ENCODE measurements around the gene MOB3B.

Gene MOB3B

GRCh38 chr9:27489087-27489876 lies 40.3 kb downstream of the MOB3B start:
- no peak overlapping the region for H3K27ac ChIP-seq
- no peak for DNase-seq (ENCODE audit: low spot score)
- ChIA-PET POLR2A (ENCODE audit: low non-redundant PET) (no interaction called here), CTCF (interaction anchor here (0.6 to 1.2 kb wide), 4 partner anchors 33 to 213 kb away, joined by 3 to 8 read pairs (median 4); partner anchors contain the start of gene MOB3B)
- TF ChIP-seq, protein P1, sequence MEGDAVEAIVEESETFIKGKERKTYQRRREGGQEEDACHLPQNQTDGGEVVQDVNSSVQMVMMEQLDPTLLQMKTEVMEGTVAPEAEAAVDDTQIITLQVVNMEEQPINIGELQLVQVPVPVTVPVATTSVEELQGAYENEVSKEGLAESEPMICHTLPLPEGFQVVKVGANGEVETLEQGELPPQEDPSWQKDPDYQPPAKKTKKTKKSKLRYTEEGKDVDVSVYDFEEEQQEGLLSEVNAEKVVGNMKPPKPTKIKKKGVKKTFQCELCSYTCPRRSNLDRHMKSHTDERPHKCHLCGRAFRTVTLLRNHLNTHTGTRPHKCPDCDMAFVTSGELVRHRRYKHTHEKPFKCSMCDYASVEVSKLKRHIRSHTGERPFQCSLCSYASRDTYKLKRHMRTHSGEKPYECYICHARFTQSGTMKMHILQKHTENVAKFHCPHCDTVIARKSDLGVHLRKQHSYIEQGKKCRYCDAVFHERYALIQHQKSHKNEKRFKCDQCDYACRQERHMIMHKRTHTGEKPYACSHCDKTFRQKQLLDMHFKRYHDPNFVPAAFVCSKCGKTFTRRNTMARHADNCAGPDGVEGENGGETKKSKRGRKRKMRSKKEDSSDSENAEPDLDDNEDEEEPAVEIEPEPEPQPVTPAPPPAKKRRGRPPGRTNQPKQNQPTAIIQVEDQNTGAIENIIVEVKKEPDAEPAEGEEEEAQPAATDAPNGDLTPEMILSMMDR (conservative IDR thresholded peaks at IDR 0.05; ENCODE audit: low read depth) = no peak

DNA sequence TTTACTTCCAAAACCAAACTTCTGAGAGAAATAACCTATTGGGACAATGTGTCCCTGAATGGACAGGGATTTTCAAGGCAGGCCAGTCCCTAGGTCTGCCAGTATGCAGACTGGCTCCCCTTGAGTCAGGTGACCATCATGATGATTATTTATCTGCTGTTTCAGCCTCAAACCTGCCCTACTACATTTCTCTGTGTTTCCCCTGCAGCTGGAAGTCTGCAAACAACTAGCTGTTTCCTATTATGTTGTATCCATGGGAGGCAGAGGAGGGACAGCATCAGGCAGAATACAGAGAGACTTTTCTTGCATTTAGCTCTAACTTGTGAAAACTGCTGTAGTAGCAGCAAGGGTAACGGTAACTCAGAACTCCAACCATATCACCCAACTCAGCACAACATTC lies 41.7 kb downstream of the MOB3B start:
- H3K27ac ChIP-seq = no peak overlapping the region
- TF ChIP-seq, protein P1 (conservative IDR thresholded peaks at IDR 0.05; ENCODE audit: low read depth) = no peak
- CTCF ChIA-PET = no interaction called here
- POLR2A ChIA-PET (ENCODE audit: low non-redundant PET) = no interaction called here
- no peak for DNase-seq (ENCODE audit: low spot score)

- CTCF ChIA-PET = interaction anchor here (0.6 kb wide), 1 partner anchor 519 kb away, joined by 3 read pairs; no protein-coding TSS in a partner anchor
- TF ChIP-seq, protein P1 (conservative IDR thresholded peaks at IDR 0.05; ENCODE audit: low read depth) = no peak
- H3K27ac ChIP-seq = no peak overlapping the region
- POLR2A ChIA-PET (ENCODE audit: low non-redundant PET) = no interaction called here
- DNase-seq (ENCODE audit: low spot score) = no peak
Observed at GRCh38 chr9:27487128-27487640, 42.4 kb downstream of the MOB3B start.

DNA sequence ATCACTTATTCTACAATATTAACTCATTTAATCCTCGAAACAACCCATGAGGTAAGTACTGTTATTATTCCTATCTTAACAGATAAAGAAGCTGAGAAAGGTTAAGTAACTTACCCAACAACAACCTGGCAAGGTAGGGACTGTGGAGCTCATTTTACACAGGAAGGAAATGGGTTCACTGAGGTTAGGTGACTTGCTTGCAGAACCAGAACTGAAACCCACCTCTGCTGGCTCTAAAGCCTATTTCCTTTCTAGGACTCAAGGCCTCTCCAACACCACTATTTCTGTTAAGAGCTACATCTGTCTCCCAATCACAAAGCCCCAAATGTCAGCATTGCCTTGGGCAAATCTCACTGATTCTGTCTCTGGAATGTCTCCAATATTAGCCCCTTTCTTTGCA lies 44.5 kb downstream of the MOB3B start:
- ChIA-PET CTCF (no interaction called here), POLR2A (ENCODE audit: low non-redundant PET) (no interaction called here)
- H3K27ac ChIP-seq = no peak overlapping the region
- no peak for DNase-seq (ENCODE audit: low spot score)
- TF ChIP-seq, protein P1 (conservative IDR thresholded peaks at IDR 0.05; ENCODE audit: low read depth) = no peak

DNA sequence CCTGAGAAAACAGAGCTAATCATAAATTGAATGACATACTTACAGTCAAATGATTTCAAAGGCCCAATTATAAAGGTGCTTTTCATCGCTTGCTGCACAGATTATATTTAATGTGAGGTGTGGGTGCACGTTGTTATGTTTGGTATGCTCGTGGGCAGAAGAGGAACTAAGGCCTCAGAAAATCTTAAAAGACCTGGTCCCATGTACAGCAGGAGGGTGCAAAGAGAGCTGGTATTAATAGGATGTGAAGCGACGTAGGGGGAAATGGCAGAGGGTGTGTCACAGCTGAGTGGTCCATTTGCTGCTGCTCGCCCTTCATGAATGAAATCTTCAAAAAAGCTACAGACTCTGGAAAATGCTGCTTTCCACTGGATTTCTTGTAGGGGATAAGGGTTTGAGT lies 46.0 kb downstream of the MOB3B start:
- H3K27ac ChIP-seq = no peak overlapping the region
- no peak for DNase-seq (ENCODE audit: low spot score)
- CTCF ChIA-PET = interaction anchor here (0.6 kb wide), 1 partner anchor 234 kb away, joined by 3 read pairs; no protein-coding TSS in a partner anchor
- POLR2A ChIA-PET (ENCODE audit: low non-redundant PET) = no interaction called here
- TF ChIP-seq, protein P1 (conservative IDR thresholded peaks at IDR 0.05; ENCODE audit: low read depth) = no peak

GRCh38 chr9:27482709-27483108 lies 46.9 kb downstream of the MOB3B start:
- TF ChIP-seq, protein P1 (conservative IDR thresholded peaks at IDR 0.05; ENCODE audit: low read depth) = no peak
- H3K27ac ChIP-seq = no peak overlapping the region
- ChIA-PET POLR2A (ENCODE audit: low non-redundant PET) (no interaction called here), CTCF (interaction anchor here (0.6 kb wide), 1 partner anchor 233 kb away, joined by 3 read pairs; no protein-coding TSS in a partner anchor)
- DNase-seq (ENCODE audit: low spot score) = no peak

Measured in RWPE1 (cell line).